ENCODE data around the gene MSH5. TPM values are rescaled to one million over a fixed set of nuclear protein-coding genes. Genes with fewer than 3 reads are reported as not detected.
A peak's percentile ranks its signal among the peaks of the same experiment; 100 is the strongest.

Gene MSH5
- total RNA-seq, 6 donors from 2014 or later, result 7.3 to 52.4 (median 13.1) TPM

DNA sequence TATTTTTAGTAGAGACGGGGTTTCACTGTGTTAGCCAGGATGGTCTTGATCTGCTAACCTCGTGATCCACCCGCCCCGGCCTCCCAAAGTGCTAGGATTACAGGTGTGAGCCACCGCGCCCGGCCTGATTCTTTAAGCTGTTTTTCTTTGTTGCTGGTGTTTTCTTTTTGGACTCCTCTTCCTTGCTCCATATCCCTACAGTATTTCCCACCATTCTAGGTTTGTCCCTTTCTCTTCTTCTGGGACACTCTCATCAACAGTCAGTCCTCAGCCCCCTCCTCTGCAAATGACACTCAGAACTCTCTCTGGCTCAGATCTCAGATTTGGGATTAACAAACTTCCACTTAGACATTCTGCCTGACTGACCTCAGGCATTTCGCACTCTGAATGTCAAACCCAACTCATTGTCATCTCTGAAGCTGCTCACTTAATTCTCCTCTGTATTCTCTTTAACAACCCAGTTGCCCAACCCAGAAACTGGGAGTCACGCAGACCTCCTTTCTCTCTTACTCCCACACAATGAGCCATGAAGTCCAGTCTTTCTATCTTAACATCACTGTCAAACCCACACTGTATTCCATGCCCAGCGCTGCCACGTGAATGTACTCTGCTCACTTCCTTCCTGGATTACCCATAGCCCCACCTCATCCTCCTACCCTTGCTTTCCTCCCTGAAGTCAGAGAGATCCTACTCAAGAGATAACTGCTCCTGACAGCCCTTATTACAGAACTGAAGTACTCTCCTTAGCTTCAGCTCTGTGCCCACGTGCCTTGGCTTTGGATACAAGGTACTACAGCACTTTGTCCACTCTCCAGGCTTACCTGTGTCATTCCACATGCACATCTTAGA lies 14.1 kb upstream of the MSH5 start:
- Histone ChIP-seq H3K4me3 (no peak overlapping the region), H3K4me1 (peaks cover 30 to 48% (median 38%) of the 10 kb centered on the region in 4 donors), H3K27ac (peak overlapping the region; percentile 6 to 99 (median 71)), H3K36me3 (peaks cover 0 to 27% (median 5%) of the 10 kb centered on the region in 4 donors), H3K27me3 (no peaks in the 10 kb centered on the region), H3K9me3 (no peaks in the 10 kb centered on the region)
- TF ChIP-seq EP300 (IDR thresholded peaks at IDR 0.05) (peak in 1 of 4 donors; percentile 34), POLR2AphosphoS5 (IDR thresholded peaks at IDR 0.05) (peak; percentile 50 to 76)
- TF ChIP-seq, protein P1, sequence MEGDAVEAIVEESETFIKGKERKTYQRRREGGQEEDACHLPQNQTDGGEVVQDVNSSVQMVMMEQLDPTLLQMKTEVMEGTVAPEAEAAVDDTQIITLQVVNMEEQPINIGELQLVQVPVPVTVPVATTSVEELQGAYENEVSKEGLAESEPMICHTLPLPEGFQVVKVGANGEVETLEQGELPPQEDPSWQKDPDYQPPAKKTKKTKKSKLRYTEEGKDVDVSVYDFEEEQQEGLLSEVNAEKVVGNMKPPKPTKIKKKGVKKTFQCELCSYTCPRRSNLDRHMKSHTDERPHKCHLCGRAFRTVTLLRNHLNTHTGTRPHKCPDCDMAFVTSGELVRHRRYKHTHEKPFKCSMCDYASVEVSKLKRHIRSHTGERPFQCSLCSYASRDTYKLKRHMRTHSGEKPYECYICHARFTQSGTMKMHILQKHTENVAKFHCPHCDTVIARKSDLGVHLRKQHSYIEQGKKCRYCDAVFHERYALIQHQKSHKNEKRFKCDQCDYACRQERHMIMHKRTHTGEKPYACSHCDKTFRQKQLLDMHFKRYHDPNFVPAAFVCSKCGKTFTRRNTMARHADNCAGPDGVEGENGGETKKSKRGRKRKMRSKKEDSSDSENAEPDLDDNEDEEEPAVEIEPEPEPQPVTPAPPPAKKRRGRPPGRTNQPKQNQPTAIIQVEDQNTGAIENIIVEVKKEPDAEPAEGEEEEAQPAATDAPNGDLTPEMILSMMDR (IDR thresholded peaks at IDR 0.05), result no peak
- ATAC-seq (ENCODE audit: low FRiP score in 2 of 2), result no peak
- peak in 1 of 2 donors; percentile 56 for DNase-seq
- 78 to 79% methylated on average over 12 of the region's 12 CpGs for WGBS, 2 donors

DNA sequence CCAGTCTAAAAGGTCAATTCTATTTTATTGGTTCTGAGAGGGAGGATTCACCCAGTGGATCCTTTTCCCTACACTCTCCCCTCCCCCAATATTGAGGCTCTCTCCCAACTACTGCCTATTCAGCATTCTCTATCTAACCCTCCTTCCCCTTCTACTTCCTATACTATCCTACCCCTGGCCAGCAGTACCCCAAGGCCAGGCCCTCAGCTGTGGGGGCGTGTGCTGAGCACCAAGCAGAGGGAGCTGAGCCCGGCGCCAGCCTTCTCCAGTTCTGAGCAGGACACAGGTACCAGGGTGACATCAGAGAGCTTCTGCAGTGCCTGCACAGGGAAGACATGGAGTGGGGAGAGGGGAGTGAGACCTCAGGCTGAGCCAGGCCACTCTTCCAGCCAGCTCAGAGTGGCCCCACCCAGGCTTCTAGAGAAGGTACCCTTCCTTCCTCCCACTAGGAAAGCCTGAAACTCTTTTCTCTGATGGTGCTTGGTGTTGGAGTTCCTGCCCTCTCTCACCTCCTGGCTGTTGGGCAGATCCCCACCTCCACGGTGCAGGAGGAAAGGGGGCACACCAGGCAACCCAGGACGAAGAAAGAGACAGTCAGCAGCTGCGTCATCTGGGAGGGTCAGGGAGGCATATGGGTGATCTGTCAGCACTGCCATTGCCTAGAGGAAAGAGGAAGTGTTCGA lies 12.6 kb upstream of the MSH5 start:
- H3K4me1 ChIP-seq, result peaks cover 30 to 60% (median 49%) of the 10 kb centered on the region in 4 donors
- H3K36me3 ChIP-seq, result peaks cover 9 to 42% (median 19%) of the 10 kb centered on the region in 4 donors
- peak overlapping the region; percentile 87 to 99 (median 94) for H3K27ac ChIP-seq
- TF ChIP-seq EP300 (IDR thresholded peaks at IDR 0.05) (no peak), POLR2A (IDR thresholded peaks at IDR 0.05) (peak in 1 of 4 donors; percentile 43)
- TF ChIP-seq, protein P1 (IDR thresholded peaks at IDR 0.05), result no peak
- peak in 1 of 2 donors; percentile 62 for DNase-seq
- H3K9me3 ChIP-seq, result no peaks in the 10 kb centered on the region
- H3K27me3 ChIP-seq, result no peaks in the 10 kb centered on the region
- H3K4me3 ChIP-seq, result peak overlapping the region in 1 of 4 donors; percentile 80
- 69 to 72% methylated on average over 7 of the region's 7 CpGs for WGBS, 2 donors
- ATAC-seq (ENCODE audit: low FRiP score in 2 of 2), result peak in 1 of 2 donors; percentile 28

DNA sequence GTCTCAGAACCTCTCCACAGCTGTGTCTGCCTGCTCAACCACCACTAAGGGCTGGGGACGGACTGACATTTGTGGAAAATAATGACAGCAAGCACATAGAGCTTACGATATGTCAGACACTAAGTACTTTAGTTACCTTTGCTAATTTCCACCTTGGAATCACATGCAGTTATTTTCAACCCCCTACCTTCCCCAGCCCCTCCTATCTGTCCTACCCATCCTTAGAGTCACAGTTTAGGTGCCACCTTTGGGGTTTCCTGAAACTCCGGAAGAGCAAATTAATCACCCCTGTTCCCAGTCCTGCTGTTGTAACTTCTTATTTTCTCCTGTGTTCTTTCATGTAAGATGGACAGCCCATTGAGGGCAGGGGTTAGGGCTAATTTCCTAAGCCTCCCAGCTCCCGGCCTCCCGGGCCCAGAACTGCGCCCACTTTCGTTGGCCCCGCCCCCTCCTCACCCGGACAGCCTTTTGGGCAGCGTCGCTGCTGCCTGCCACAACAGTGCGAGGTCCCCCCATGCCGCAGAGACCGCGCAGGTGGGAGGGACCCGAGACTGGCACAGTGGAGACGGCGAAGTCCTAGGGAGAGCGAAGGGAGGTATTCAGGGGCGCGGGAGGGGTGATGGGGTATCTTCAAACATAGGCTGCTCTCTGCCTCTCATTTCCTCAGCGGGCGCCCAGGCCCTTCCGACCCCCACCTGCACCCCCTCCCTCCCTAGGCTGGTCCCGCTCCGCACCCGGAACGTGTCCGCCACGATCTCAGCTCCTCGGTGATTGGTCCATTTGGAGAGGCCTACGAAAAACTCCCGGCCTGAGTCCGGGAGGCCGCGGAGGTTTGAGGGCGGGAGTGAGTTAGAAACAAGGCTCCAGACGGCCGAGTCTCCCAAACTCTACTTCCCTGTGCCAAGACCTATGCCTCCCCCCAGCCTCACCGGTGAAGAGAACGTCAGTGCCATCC lies 11.8 kb upstream of the MSH5 start:
- DNase-seq (peak in 1 of 2 donors; percentile 84), ATAC-seq (ENCODE audit: low FRiP score in 2 of 2) (no peak)
- peak overlapping the region; percentile 87 to 99 (median 94) for H3K27ac ChIP-seq
- WGBS, 2 donors, result 77% methylated on average over 20 to 41 of the region's 41 CpGs
- TF ChIP-seq POLR2A (IDR thresholded peaks at IDR 0.05), result no peak
- TF ChIP-seq POLR2AphosphoS5 (IDR thresholded peaks at IDR 0.05), result no peak
- TF ChIP-seq, protein P1 (IDR thresholded peaks at IDR 0.05), result no peak
- no peak for TF ChIP-seq EP300 (IDR thresholded peaks at IDR 0.05)
- no peaks in the 10 kb centered on the region for H3K27me3 ChIP-seq
- H3K36me3 ChIP-seq, result peaks cover 14 to 50% (median 28%) of the 10 kb centered on the region in 4 donors
- peak overlapping the region in 3 of 4 donors; percentile 76 to 84 (median 80) for H3K4me3 ChIP-seq
- H3K9me3 ChIP-seq, result no peaks in the 10 kb centered on the region
- peaks cover 30 to 69% (median 55%) of the 10 kb centered on the region in 4 donors for H3K4me1 ChIP-seq

DNA sequence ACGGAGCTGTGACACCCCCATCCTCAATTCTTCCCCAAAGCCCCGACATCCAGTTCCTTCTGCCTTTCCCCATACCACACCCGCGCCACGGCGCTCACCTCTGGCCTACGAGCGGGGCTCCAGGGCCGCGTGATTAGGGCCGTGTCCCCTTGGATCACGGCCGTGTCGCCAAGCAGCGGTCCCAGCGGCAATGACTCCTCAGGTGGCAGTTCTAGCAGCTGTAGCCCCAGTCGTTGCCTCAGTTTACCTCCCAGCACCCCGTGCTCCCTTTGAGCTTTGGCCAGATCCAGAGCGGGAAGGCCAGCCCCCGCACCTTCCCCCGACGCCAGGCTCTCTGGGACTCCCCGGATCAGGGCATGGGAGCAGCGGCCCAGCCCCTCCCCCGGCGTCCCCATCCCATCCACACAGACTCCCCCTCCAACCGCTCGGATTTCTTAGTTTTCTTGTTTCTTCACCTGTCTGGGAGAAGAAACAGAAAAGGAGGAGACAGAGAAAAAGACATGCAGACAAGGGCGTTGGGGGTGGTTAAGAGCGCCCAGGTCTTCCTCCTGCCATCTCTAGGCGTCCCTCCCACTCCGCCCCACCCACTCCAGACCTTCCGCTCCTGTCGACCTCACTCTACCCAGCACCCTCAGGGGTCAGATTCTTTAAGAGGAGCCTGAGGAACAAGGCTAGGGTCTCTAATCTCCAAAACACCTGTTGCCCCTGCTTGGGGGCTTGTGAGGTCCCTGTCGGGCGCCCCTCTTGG lies 10.9 kb upstream of the MSH5 start, which contains the start of gene DDAH2:
TSS of gene DDAH2 (minus strand) at position 533 of the 748 bp plus-strand sequence. CDS start at position 395, 138 bp downstream.
- 18 to 23% methylated on average over 35 of the region's 36 CpGs for WGBS, 2 donors

More for the DNA sequence above, 10.9 kb upstream of the MSH5 start, which contains the start of gene DDAH2:
- TF ChIP-seq, protein P1 (IDR thresholded peaks at IDR 0.05), result peak in 3 of 6 experiments; percentile 68 to 74 (median 71)
- no peak for TF ChIP-seq EP300 (IDR thresholded peaks at IDR 0.05)
- Histone ChIP-seq H3K9me3 (no peaks in the 10 kb centered on the region), H3K27me3 (no peaks in the 10 kb centered on the region), H3K4me3 (peak within 1 kb of the TSS; percentile 76 to 87 (median 82)), H3K27ac (peak within 1 kb of the TSS; percentile 87 to 99 (median 94)), H3K36me3 (peaks cover 20 to 59% (median 37%) of the 10 kb centered on the region in 4 donors), H3K4me1 (peaks cover 39 to 78% (median 64%) of the 10 kb centered on the region in 4 donors)
- DNase-seq (peak in 1 of 2 donors; percentile 83), ATAC-seq (ENCODE audit: low FRiP score in 2 of 2) (peak; percentile 45 to 66)
